ENCODE results near the gene DPY19L2. TPM values are rescaled to one million over a fixed set of nuclear protein-coding genes. Genes with fewer than 3 reads are reported as not detected.
"Not testable (repeated sequence)": the region's sequence is repeated elsewhere in the genome, so short reads cannot be mapped to it uniquely, and the experiment has no call there.

The DPY19L2 gene
- total and polyA plus RNA-seq, 2 donors (not counting 1 experiment from before 2014, with no cell fraction given): 0.09 to 0.62 TPM

- H3K4me3 Mint-ChIP-seq; H3K27ac ChIP-seq (ENCODE audit: low read length in 2 of 2); H2AFZ ChIP-seq (ENCODE audit: insufficient read depth, low read depth, low read length, poor library complexity, severe bottlenecking); H3K27me3 Mint-ChIP-seq; H3K79me2 ChIP-seq (ENCODE audit: control insufficient read depth, insufficient read depth, low read length); H3K36me3 ChIP-seq (replicated peaks in 1 of 2; ENCODE audit: control extremely low read depth in 1 of 2, control insufficient read depth in 1 of 2, extremely low read depth in 1 of 2, insufficient read depth in 2 of 2, low read length in 1 of 2); H3K27ac Mint-ChIP-seq; intact Hi-C loops (cut with micrococcal nuclease); H3K9me3 ChIP-seq (ENCODE audit: control extremely low read depth in 1 of 3, control insufficient read depth in 2 of 3, insufficient read depth in 1 of 3, low read length in 2 of 3); ATAC-seq (ENCODE audit: low read depth); H3K4me3 ChIP-seq (ENCODE audit: control extremely low read depth in 1 of 5, extremely low read depth in 1 of 5, insufficient read depth in 1 of 5, low read depth in 2 of 5, low read length in 4 of 5); H3K27me3 ChIP-seq (replicated peaks in 1 of 4; ENCODE audit: control extremely low read depth in 1 of 4, control insufficient read depth in 3 of 4, insufficient read depth in 4 of 4, low read length in 3 of 4); H3K4me2 ChIP-seq (replicated peaks; ENCODE audit: low read depth, low read length, poor library complexity, severe bottlenecking); CTCF ChIA-PET; H3K4me1 Mint-ChIP-seq; H3K9me3 Mint-ChIP-seq (ENCODE audit: insufficient read depth); H3K9ac ChIP-seq (ENCODE audit: low read length); DNase-seq; POLR2A ChIA-PET; H4K20me1 ChIP-seq (ENCODE audit: control insufficient read depth, insufficient read depth, low read length, poor library complexity, severe bottlenecking); H3K4me1 ChIP-seq (ENCODE audit: control insufficient read depth in 2 of 2, insufficient read depth in 2 of 2, low read length in 2 of 2): not testable (repeated sequence)
- 100% methylated on average over 1 of the region's 7 CpGs for WGBS (ENCODE audit: insufficient coverage)
Measured at GRCh38 chr12:63529641-63530040, 138.7 kb downstream of the DPY19L2 start.

GRCh38 chr12:63525831-63526230, 142.5 kb downstream of the DPY19L2 start:
- DNase-seq (no peak), ATAC-seq (ENCODE audit: low read depth) (no peak)
- no peaks in the 10 kb centered on the region for H3K9me3 ChIP-seq (ENCODE audit: control extremely low read depth in 1 of 3, control insufficient read depth in 2 of 3, insufficient read depth in 1 of 3, low read length in 2 of 3)
- no peak overlapping the region for H3K27ac Mint-ChIP-seq
- H3K4me1 Mint-ChIP-seq: no peaks in the 10 kb centered on the region
- no peak overlapping the region for H3K27ac ChIP-seq (ENCODE audit: low read length in 2 of 2)
- no peaks in the 10 kb centered on the region for H4K20me1 ChIP-seq (ENCODE audit: control insufficient read depth, insufficient read depth, low read length, poor library complexity, severe bottlenecking)
- H3K4me2 ChIP-seq (replicated peaks; ENCODE audit: low read depth, low read length, poor library complexity, severe bottlenecking): no peak overlapping the region
- intact Hi-C loops (cut with micrococcal nuclease): no loop called here
- no peak overlapping the region for H3K4me3 Mint-ChIP-seq
- H3K79me2 ChIP-seq (ENCODE audit: control insufficient read depth, insufficient read depth, low read length): no peaks in the 10 kb centered on the region
- H3K4me3 ChIP-seq (ENCODE audit: control extremely low read depth in 1 of 5, extremely low read depth in 1 of 5, insufficient read depth in 1 of 5, low read depth in 2 of 5, low read length in 4 of 5): no peak overlapping the region
- ChIA-PET CTCF (no interaction called here), POLR2A (no interaction called here)
- 89% methylated on average over 3 of the region's 4 CpGs for WGBS (ENCODE audit: insufficient coverage)
- H3K9ac ChIP-seq (ENCODE audit: low read length): no peak overlapping the region
- no peaks in the 10 kb centered on the region for H3K9me3 Mint-ChIP-seq (ENCODE audit: insufficient read depth)
- no peak for TF ChIP-seq CTCF (IDR thresholded peaks at IDR 0.05)
- TF ChIP-seq EZH2 (IDR thresholded peaks at IDR 0.05; ENCODE audit: borderline replicate concordance, insufficient read depth, low read depth, low read length, poor library complexity, severe bottlenecking): no peak
- H3K4me1 ChIP-seq (ENCODE audit: control insufficient read depth in 2 of 2, insufficient read depth in 2 of 2, low read length in 2 of 2): no peaks in the 10 kb centered on the region
- H3K27me3 Mint-ChIP-seq: no peaks in the 10 kb centered on the region
- no peaks in the 10 kb centered on the region for H3K36me3 ChIP-seq (replicated peaks in 1 of 2; ENCODE audit: control extremely low read depth in 1 of 2, control insufficient read depth in 1 of 2, extremely low read depth in 1 of 2, insufficient read depth in 2 of 2, low read length in 1 of 2)
- no peak overlapping the region for H2AFZ ChIP-seq (ENCODE audit: insufficient read depth, low read depth, low read length, poor library complexity, severe bottlenecking)
- no peaks in the 10 kb centered on the region for H3K27me3 ChIP-seq (replicated peaks in 1 of 4; ENCODE audit: control extremely low read depth in 1 of 4, control insufficient read depth in 3 of 4, insufficient read depth in 4 of 4, low read length in 3 of 4)
